K562 (cell line): ENCODE measurements around the gene HSD17B10. TPM values are rescaled to one million over a fixed set of nuclear protein-coding genes. Genes with fewer than 3 reads are reported as not detected.

Experiments used
- CAMTA2 ChIP-seq: fragments of 250-450 bp; sonication (Bioruptor Pico); conservative IDR thresholded peaks from 2 replicates; pipeline ENCODE4 v1.5.1; 2022
- CBFA2T2 ChIP-seq: fragments of 450-650 bp; conservative IDR thresholded peaks from 2 replicates; pipeline ENCODE4 v1.6.1; 2017; ENCODE audit warnings: mild to moderate bottlenecking
- CHCHD3 ChIP-seq: fragments of 250-450 bp; sonication (Bioruptor Pico); IDR thresholded peaks from 2 replicates; pipeline ENCODE4 v2.1.2; 2022; ENCODE audit warnings: mild to moderate bottlenecking
- DPF2 ChIP-seq: fragments of 450-650 bp; IDR thresholded peaks from 2 replicates; pipeline ENCODE4 v1.6.1; 2016
- HDAC6 ChIP-seq: IDR thresholded peaks from 2 replicates; pipeline ENCODE4 v1.6.1; 2012; ENCODE audit warnings: low read depth, mild to moderate bottlenecking, control low read depth, inconsistent platforms, low read length, moderate library complexity
- NCOR1 ChIP-seq: fragments of 450-650 bp; IDR thresholded peaks from 2 replicates; pipeline ENCODE4 v1.6.1; 2016; ENCODE audit warnings: mild to moderate bottlenecking, moderate library complexity
- PRMT5 ChIP-seq: sonication (generic); formaldehyde crosslinking; IDR thresholded peaks from 2 replicates; pipeline ENCODE4 v1.5.0; 2020; ENCODE audit warnings: missing genetic modification reagents
- PURB ChIP-seq: sonication (generic); formaldehyde crosslinking; IDR thresholded peaks from 2 replicates; pipeline ENCODE4 v1.9.0; 2021; ENCODE audit warnings: low read depth, mild to moderate bottlenecking, missing genetic modification reagents
- SMAD4 ChIP-seq: fragments of 250-450 bp; sonication (Bioruptor Pico); conservative IDR thresholded peaks from 2 replicates; pipeline ENCODE4 v1.8.0; 2021; ENCODE audit warnings: inconsistent platforms, mild to moderate bottlenecking, moderate library complexity
- SMARCA5 ChIP-seq: fragments of 450-650 bp; IDR thresholded peaks from 2 replicates; pipeline ENCODE4 v1.6.1; 2016
- TAF1 ChIP-seq: IDR thresholded peaks from 2 replicates; pipeline ENCODE4 v1.6.1; 2011; ENCODE audit warnings: mild to moderate bottlenecking, low read length, moderate library complexity; ENCODE audit not compliant: insufficient read depth, control insufficient read depth, severe bottlenecking; ENCODE audit errors: extremely low read depth
- TAF7 ChIP-seq: fragments of 450-650 bp; IDR thresholded peaks from 2 replicates; pipeline ENCODE4 v1.6.1; 2016; ENCODE audit warnings: missing genetic modification characterization, missing compliant biosample characterization
- ZNF165 ChIP-seq: fragments of 250-450 bp; sonication (Bioruptor Pico); IDR thresholded peaks from 2 replicates; pipeline ENCODE4 v1.4.0; 2020; ENCODE audit warnings: borderline replicate concordance
- ZNF79 ChIP-seq: fragments of 250-450 bp; sonication (Bioruptor Pico); IDR thresholded peaks from 2 replicates; pipeline ENCODE4 v1.4.0; 2020; ENCODE audit warnings: low read depth, mild to moderate bottlenecking, moderate library complexity
- polyA plus RNA-seq, 8 experiments: library from polyadenylated mRNA; depleted of rRNA in 4 of 8; stranded (reverse) in 5 of 8; unstranded in 3 of 8; fragments of >200 nt; fragmentation: Nextera tagmentation in 2 of 8; fragmentation: Illumina TruSeq in 1 of 8; extraction: Ambion mirVana in 2 of 8; extraction: Trizol in 1 of 8; gene quantifications; 2 replicates each; pipeline versions ENCODE4 v1.2.1 to v1.2.3, GENCODE V29; 2011 to 2014; ENCODE audit warnings: inconsistent platforms in 1 of 8, missing spikeins in 1 of 8
- total RNA-seq, 7 experiments: library from RNA; depleted of rRNA in 6 of 7; stranded (reverse); fragments of >200 nt in 6 of 7; fragmentation: Illumina TruSeq in 2 of 7; extraction: Trizol in 2 of 7; gene quantifications; 2 replicates each; pipeline versions ENCODE4 v1.2.1 to v1.2.3, GENCODE V29; 2011 to 2021; ENCODE audit warnings: low replicate concordance in 1 of 7
- TF ChIP-seq, protein P1 (sequence below): fragments of 450-650 bp; IDR thresholded peaks from 2 replicates; pipeline ENCODE4 v1.6.1; 2017; ENCODE audit warnings: antibody characterized with exemption, mild to moderate bottlenecking
- TF ChIP-seq, protein P2 (sequence below), 2 experiments: fragments of 150-350 bp in 1 of 2; IDR thresholded peaks; 2 replicates each; pipeline ENCODE4 v1.6.1; 2012 to 2016; ENCODE audit warnings: low read depth in 2 of 2, low read length in 2 of 2, mild to moderate bottlenecking in 1 of 2, moderate library complexity in 1 of 2
- TF ChIP-seq, protein P3 (sequence below): fragments of 450-650 bp; IDR thresholded peaks from 2 replicates; pipeline ENCODE4 v1.7.1; 2018; ENCODE audit warnings: mild to moderate bottlenecking, low read depth; ENCODE audit not compliant: partially characterized antibody

The HSD17B10 gene
- total and polyA plus RNA-seq, 9 of the 15 experiments (the other 6 are each of a cell fraction or from before 2014, with no cell fraction given) = 45.3 to 221 (median 186) TPM

- TF ChIP-seq TAF1 = peak; percentile 74
- no peak for TF ChIP-seq SMARCA5
- no peak for TF ChIP-seq CHCHD3
- TF ChIP-seq SMAD4 (CRISPR knock-in tag) = 0 out of 2 replicates have a peak, but pooled peaks have one; percentile 11
- TF ChIP-seq HDAC6 = no peak
- peak; percentile 55 for TF ChIP-seq TAF7 (tag)
- no peak for TF ChIP-seq NCOR1
- TF ChIP-seq PURB = no peak
- TF ChIP-seq, protein P1, sequence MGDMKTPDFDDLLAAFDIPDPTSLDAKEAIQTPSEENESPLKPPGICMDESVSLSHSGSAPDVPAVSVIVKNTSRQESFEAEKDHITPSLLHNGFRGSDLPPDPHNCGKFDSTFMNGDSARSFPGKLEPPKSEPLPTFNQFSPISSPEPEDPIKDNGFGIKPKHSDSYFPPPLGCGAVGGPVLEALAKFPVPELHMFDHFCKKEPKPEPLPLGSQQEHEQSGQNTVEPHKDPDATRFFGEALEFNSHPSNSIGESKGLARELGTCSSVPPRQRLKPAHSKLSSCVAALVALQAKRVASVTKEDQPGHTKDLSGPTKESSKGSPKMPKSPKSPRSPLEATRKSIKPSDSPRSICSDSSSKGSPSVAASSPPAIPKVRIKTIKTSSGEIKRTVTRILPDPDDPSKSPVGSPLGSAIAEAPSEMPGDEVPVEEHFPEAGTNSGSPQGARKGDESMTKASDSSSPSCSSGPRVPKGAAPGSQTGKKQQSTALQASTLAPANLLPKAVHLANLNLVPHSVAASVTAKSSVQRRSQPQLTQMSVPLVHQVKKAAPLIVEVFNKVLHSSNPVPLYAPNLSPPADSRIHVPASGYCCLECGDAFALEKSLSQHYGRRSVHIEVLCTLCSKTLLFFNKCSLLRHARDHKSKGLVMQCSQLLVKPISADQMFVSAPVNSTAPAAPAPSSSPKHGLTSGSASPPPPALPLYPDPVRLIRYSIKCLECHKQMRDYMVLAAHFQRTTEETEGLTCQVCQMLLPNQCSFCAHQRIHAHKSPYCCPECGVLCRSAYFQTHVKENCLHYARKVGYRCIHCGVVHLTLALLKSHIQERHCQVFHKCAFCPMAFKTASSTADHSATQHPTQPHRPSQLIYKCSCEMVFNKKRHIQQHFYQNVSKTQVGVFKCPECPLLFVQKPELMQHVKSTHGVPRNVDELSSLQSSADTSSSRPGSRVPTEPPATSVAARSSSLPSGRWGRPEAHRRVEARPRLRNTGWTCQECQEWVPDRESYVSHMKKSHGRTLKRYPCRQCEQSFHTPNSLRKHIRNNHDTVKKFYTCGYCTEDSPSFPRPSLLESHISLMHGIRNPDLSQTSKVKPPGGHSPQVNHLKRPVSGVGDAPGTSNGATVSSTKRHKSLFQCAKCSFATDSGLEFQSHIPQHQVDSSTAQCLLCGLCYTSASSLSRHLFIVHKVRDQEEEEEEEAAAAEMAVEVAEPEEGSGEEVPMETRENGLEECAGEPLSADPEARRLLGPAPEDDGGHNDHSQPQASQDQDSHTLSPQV = no peak
- no peak for TF ChIP-seq ZNF165
- TF ChIP-seq, protein P2, sequence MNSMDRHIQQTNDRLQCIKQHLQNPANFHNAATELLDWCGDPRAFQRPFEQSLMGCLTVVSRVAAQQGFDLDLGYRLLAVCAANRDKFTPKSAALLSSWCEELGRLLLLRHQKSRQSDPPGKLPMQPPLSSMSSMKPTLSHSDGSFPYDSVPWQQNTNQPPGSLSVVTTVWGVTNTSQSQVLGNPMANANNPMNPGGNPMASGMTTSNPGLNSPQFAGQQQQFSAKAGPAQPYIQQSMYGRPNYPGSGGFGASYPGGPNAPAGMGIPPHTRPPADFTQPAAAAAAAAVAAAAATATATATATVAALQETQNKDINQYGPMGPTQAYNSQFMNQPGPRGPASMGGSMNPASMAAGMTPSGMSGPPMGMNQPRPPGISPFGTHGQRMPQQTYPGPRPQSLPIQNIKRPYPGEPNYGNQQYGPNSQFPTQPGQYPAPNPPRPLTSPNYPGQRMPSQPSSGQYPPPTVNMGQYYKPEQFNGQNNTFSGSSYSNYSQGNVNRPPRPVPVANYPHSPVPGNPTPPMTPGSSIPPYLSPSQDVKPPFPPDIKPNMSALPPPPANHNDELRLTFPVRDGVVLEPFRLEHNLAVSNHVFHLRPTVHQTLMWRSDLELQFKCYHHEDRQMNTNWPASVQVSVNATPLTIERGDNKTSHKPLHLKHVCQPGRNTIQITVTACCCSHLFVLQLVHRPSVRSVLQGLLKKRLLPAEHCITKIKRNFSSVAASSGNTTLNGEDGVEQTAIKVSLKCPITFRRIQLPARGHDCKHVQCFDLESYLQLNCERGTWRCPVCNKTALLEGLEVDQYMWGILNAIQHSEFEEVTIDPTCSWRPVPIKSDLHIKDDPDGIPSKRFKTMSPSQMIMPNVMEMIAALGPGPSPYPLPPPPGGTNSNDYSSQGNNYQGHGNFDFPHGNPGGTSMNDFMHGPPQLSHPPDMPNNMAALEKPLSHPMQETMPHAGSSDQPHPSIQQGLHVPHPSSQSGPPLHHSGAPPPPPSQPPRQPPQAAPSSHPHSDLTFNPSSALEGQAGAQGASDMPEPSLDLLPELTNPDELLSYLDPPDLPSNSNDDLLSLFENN (IDR thresholded peaks at IDR 0.05; ENCODE audit: low read depth in 2 of 2, low read length in 2 of 2) = no peak
- TF ChIP-seq, protein P3, sequence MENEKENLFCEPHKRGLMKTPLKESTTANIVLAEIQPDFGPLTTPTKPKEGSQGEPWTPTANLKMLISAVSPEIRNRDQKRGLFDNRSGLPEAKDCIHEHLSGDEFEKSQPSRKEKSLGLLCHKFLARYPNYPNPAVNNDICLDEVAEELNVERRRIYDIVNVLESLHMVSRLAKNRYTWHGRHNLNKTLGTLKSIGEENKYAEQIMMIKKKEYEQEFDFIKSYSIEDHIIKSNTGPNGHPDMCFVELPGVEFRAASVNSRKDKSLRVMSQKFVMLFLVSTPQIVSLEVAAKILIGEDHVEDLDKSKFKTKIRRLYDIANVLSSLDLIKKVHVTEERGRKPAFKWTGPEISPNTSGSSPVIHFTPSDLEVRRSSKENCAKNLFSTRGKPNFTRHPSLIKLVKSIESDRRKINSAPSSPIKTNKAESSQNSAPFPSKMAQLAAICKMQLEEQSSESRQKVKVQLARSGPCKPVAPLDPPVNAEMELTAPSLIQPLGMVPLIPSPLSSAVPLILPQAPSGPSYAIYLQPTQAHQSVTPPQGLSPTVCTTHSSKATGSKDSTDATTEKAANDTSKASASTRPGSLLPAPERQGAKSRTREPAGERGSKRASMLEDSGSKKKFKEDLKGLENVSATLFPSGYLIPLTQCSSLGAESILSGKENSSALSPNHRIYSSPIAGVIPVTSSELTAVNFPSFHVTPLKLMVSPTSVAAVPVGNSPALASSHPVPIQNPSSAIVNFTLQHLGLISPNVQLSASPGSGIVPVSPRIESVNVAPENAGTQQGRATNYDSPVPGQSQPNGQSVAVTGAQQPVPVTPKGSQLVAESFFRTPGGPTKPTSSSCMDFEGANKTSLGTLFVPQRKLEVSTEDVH = no peak
- no peak for TF ChIP-seq PRMT5 (CRISPR knock-in tag)
- TF ChIP-seq CBFA2T2 = no peak
- TF ChIP-seq CAMTA2 (CRISPR knock-in tag) = no peak
- TF ChIP-seq ZNF79 (CRISPR knock-in tag) = no peak
- TF ChIP-seq DPF2 = no peak
Observed at GRCh38 chrX:53433651-53434639, at the start of gene HSD17B10 (continued).
